ENCODE results near the gene GNAI3.
A peak's percentile ranks its signal among the peaks of the same experiment; 100 is the strongest.

Gene GNAI3

GRCh38 chr1:109546311-109547109 is 1.9 kb upstream of the GNAI3 start:
- DNase-seq (ENCODE audit: low spot score) = peak; percentile 88

GRCh38 chr1:109547463-109548320 is 723 bp upstream of the GNAI3 start:
- DNase-seq (ENCODE audit: low spot score) = peak; percentile 26

- no peak for DNase-seq (ENCODE audit: low spot score)
Observed at GRCh38 chr1:109556563-109556962, 8.1 kb downstream of the GNAI3 start.

- DNase-seq (ENCODE audit: low spot score) = no peak
Observed at GRCh38 chr1:109557520-109557919, 9.1 kb downstream of the GNAI3 start.

- DNase-seq (ENCODE audit: low spot score) = no peak
Observed at GRCh38 chr1:109559995-109560394, 11.6 kb downstream of the GNAI3 start.

- no peak for DNase-seq (ENCODE audit: low spot score)
Observed at GRCh38 chr1:109564194-109564878, 15.9 kb downstream of the GNAI3 start.

- no peak for DNase-seq (ENCODE audit: low spot score)
Observed at GRCh38 chr1:109565241-109565640, 16.8 kb downstream of the GNAI3 start.

- DNase-seq (ENCODE audit: low spot score) = no peak
Observed at GRCh38 chr1:109566982-109567381, 18.6 kb downstream of the GNAI3 start.

GRCh38 chr1:109567877-109568672 is 19.7 kb downstream of the GNAI3 start:
- DNase-seq (ENCODE audit: low spot score) = no peak

GRCh38 chr1:109569323-109569722 is 20.9 kb downstream of the GNAI3 start:
- no peak for DNase-seq (ENCODE audit: low spot score)

- DNase-seq (ENCODE audit: low spot score) = no peak
Observed at GRCh38 chr1:109570414-109570813, 22.0 kb downstream of the GNAI3 start.

- no peak for DNase-seq (ENCODE audit: low spot score)
Observed at GRCh38 chr1:109573785-109574184, 25.4 kb downstream of the GNAI3 start.

GRCh38 chr1:109578947-109579443 is 30.6 kb downstream of the GNAI3 start:
- DNase-seq (ENCODE audit: low spot score) = no peak

GRCh38 chr1:109579491-109579890 is 31.1 kb downstream of the GNAI3 start:
- no peak for DNase-seq (ENCODE audit: low spot score)

- no peak for DNase-seq (ENCODE audit: low spot score)
Observed at GRCh38 chr1:109582021-109582420, 33.6 kb downstream of the GNAI3 start.

- no peak for DNase-seq (ENCODE audit: low spot score)
Observed at GRCh38 chr1:109584766-109585165, 36.4 kb downstream of the GNAI3 start.

- no peak for DNase-seq (ENCODE audit: low spot score)
Observed at GRCh38 chr1:109586055-109586454, 37.6 kb downstream of the GNAI3 start.

GRCh38 chr1:109589177-109589576 is 40.8 kb downstream of the GNAI3 start:
- no peak for DNase-seq (ENCODE audit: low spot score)

- DNase-seq (ENCODE audit: low spot score) = no peak
Observed at GRCh38 chr1:109589679-109590078, 41.3 kb downstream of the GNAI3 start.

GRCh38 chr1:109592916-109593315 is 44.5 kb downstream of the GNAI3 start:
- no peak for DNase-seq (ENCODE audit: low spot score)

GRCh38 chr1:109595531-109595930 is 47.1 kb downstream of the GNAI3 start:
- DNase-seq (ENCODE audit: low spot score) = no peak

- no peak for DNase-seq (ENCODE audit: low spot score)
Observed at GRCh38 chr1:109598156-109598555, 49.7 kb downstream of the GNAI3 start.

Data from kidney capillary endothelial cell (primary cell).